ENCODE results near the gene CLCN5.

The CLCN5 gene

GRCh38 chrX:50093625-50094024, 171.2 kb downstream of the CLCN5 start:
- no peak for DNase-seq

GRCh38 chrX:50097071-50097470, 174.7 kb downstream of the CLCN5 start:
- no peak for DNase-seq

- no peak for DNase-seq
Measured at GRCh38 chrX:50098241-50098640, 175.8 kb downstream of the CLCN5 start.

- no peak for DNase-seq
Measured at GRCh38 chrX:50098749-50099148, 176.4 kb downstream of the CLCN5 start.

- no peak for DNase-seq
Measured at GRCh38 chrX:50099331-50099730, 176.9 kb downstream of the CLCN5 start.

GRCh38 chrX:50100188-50100587, 177.8 kb downstream of the CLCN5 start:
- peak; percentile 31 to 47 for DNase-seq

GRCh38 chrX:50103176-50103575, 180.8 kb downstream of the CLCN5 start:
- no peak for DNase-seq

- DNase-seq: no peak
Measured at GRCh38 chrX:50103866-50104566, 181.6 kb downstream of the CLCN5 start.

- no peak for DNase-seq
Measured at GRCh38 chrX:50106051-50106675, 183.8 kb downstream of the CLCN5 start.

- DNase-seq: no peak
Measured at GRCh38 chrX:50107470-50107869, 185.1 kb downstream of the CLCN5 start.

- DNase-seq: no peak
Measured at GRCh38 chrX:50108264-50108663, 185.9 kb downstream of the CLCN5 start.

- no peak for DNase-seq
Measured at GRCh38 chrX:50111742-50112141, 189.3 kb downstream of the CLCN5 start.

GRCh38 chrX:50114113-50114512, 191.7 kb downstream of the CLCN5 start:
- DNase-seq: no peak

- DNase-seq: peak in 1 of 2 experiments; percentile 7
Measured at GRCh38 chrX:50115973-50116372, 193.6 kb downstream of the CLCN5 start.

- peak; percentile 57 to 82 for DNase-seq
Measured at GRCh38 chrX:50117476-50117875, 195.1 kb downstream of the CLCN5 start.

- no peak for DNase-seq
Measured at GRCh38 chrX:50125480-50125879, 203.1 kb downstream of the CLCN5 start.

- DNase-seq: no peak
Measured at GRCh38 chrX:50147972-50148371, 225.6 kb downstream of the CLCN5 start.

Data from Kasumi-1 (cell line).